Calu3 (cell line): ENCODE data around the gene FBXO28. TPM values are rescaled to one million over a fixed set of nuclear protein-coding genes. Genes with fewer than 3 reads are reported as not detected.
"Not testable (repeated sequence)": the region's sequence is repeated elsewhere in the genome, so short reads cannot be mapped to it uniquely, and the experiment has no call there.

ENCODE experiments used
- BruUV-seq: library from RNA; stranded (reverse); fragments of 400-500 nt; replicated peaks from 2 replicates; lab custom pipeline; 2021; lab: Mats Ljungman, UMichigan
- CTCF ChIA-PET: fragments of 300-600 bp; sonication (Branson Sonifier 250); formaldehyde crosslinking; loops from one replicate; lab custom pipeline; 2022; ENCODE audit warnings: antibody characterized with exemption; lab: Charles Lee
- DNase-seq: peaks from one replicate; pipeline ENCODE4 v3.0.0; 2022
- H3K27ac Mint-ChIP-seq: one replicate; pipeline ENCODE4 v1.8.0; 2022; ENCODE audit warnings: mixed read lengths; ENCODE audit not compliant: unreplicated experiment
- H3K27me3 Mint-ChIP-seq: one replicate; pipeline ENCODE4 v1.8.0; 2022; ENCODE audit warnings: mixed read lengths; ENCODE audit not compliant: unreplicated experiment
- H3K36me3 Mint-ChIP-seq: one replicate; pipeline ENCODE4 v1.8.0; 2022; ENCODE audit warnings: mild to moderate bottlenecking, moderate library complexity, mixed read lengths; ENCODE audit not compliant: insufficient read depth, unreplicated experiment
- H3K4me1 Mint-ChIP-seq: one replicate; pipeline ENCODE4 v1.8.0; 2022; ENCODE audit warnings: mild to moderate bottlenecking, low read depth, mixed read lengths; ENCODE audit not compliant: unreplicated experiment
- H3K4me3 Mint-ChIP-seq: one replicate; pipeline ENCODE4 v1.8.0; 2022; ENCODE audit warnings: mild to moderate bottlenecking, low read depth, moderate library complexity, mixed read lengths; ENCODE audit not compliant: unreplicated experiment
- H3K9me3 Mint-ChIP-seq: one replicate; pipeline ENCODE4 v1.8.0; 2022; ENCODE audit warnings: low read depth, mixed read lengths; ENCODE audit not compliant: unreplicated experiment
- intact Hi-C: fragments of 100-400 bp; cut with micrococcal nuclease; formaldehyde crosslinking; loops from one replicate; pipeline ENCODE4 v1.10.0; 2022; ENCODE audit not compliant: unreplicated experiment
- total RNA-seq: library from RNA; stranded (reverse); gene quantifications from 2 replicates; pipeline ENCODE4 v1.2.3, GENCODE V29; 2022
- TF ChIP-seq, protein P1 (sequence below): fragments of 200-600 bp; IDR thresholded peaks from one replicate; pipeline ENCODE4 v1.8.0; 2022; ENCODE audit warnings: antibody characterized with exemption; ENCODE audit not compliant: unreplicated experiment

FBXO28 gene
- total RNA-seq, 1 experiment from 2014 or later, result 100 TPM

DNA sequence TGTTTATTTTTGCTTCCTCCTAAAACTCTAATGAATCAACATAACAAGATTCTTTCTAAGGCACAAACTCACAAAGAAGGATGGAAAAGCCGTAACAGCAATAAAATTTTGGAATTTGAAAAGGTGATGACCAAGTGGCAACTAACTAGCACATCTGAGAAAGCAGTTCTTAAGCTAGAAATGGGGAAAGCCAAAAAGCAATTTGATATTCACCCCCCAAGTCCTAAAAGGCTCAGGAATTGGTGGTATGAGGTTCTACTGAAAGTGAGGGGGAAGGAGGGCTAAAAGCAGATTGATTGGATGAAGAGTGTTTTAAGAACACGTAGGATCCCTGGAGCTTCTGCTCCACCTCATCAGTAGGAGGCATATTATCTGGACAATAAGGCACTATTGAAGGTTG is 43.4 kb upstream of the FBXO28 start:
- no peaks in the 10 kb centered on the region for H3K27me3 Mint-ChIP-seq
- TF ChIP-seq, protein P1, sequence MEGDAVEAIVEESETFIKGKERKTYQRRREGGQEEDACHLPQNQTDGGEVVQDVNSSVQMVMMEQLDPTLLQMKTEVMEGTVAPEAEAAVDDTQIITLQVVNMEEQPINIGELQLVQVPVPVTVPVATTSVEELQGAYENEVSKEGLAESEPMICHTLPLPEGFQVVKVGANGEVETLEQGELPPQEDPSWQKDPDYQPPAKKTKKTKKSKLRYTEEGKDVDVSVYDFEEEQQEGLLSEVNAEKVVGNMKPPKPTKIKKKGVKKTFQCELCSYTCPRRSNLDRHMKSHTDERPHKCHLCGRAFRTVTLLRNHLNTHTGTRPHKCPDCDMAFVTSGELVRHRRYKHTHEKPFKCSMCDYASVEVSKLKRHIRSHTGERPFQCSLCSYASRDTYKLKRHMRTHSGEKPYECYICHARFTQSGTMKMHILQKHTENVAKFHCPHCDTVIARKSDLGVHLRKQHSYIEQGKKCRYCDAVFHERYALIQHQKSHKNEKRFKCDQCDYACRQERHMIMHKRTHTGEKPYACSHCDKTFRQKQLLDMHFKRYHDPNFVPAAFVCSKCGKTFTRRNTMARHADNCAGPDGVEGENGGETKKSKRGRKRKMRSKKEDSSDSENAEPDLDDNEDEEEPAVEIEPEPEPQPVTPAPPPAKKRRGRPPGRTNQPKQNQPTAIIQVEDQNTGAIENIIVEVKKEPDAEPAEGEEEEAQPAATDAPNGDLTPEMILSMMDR, result no peak
- H3K27ac Mint-ChIP-seq, result no peak overlapping the region
- H3K36me3 Mint-ChIP-seq, result peaks cover 3% of the 10 kb centered on the region
- no peak for DNase-seq
- peaks cover 7% of the 10 kb centered on the region for H3K9me3 Mint-ChIP-seq
- CTCF ChIA-PET, result interaction anchor here (1.0 kb wide), 1 partner anchor 10 kb away, joined by 3 read pairs; no protein-coding TSS in a partner anchor
- H3K4me1 Mint-ChIP-seq, result peaks cover 40% of the 10 kb centered on the region
- H3K4me3 Mint-ChIP-seq, result no peak overlapping the region
- intact Hi-C loops, result no loop called here
- no TSS peak for BruUV-seq

DNA sequence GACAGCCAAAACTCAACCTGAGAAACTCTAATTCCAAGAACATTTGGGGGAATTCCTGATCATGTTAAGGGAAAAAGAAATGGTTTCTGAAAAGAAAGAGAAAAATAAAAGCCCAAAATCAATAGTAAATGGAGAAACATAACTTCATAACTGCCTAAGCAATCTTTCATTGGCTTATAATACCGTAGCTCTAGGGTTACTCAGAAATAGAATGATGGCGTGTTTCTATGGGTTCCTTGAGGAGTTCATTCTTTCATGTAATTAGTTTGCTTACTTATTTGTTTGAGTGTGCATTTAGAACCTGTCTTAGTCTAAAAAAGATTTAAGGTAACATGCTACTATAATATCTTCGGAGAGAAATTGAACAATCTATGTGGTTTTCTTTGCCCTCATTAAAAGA is 37.5 kb upstream of the FBXO28 start:
- BruUV-seq, result no TSS peak
- DNase-seq, result no peak
- TF ChIP-seq, protein P1, result no peak
- peak overlapping the region; percentile 27 for H3K27ac Mint-ChIP-seq
- H3K27me3 Mint-ChIP-seq, result no peaks in the 10 kb centered on the region
- H3K4me3 Mint-ChIP-seq, result no peak overlapping the region
- H3K9me3 Mint-ChIP-seq, result peaks cover 7% of the 10 kb centered on the region
- H3K36me3 Mint-ChIP-seq, result peaks cover 26% of the 10 kb centered on the region
- intact Hi-C loops, result no loop called here
- CTCF ChIA-PET, result interaction anchor here (0.8 kb wide), 1 partner anchor 25 kb away, joined by 3 read pairs; no protein-coding TSS in a partner anchor
- H3K4me1 Mint-ChIP-seq, result peaks cover 51% of the 10 kb centered on the region

DNA sequence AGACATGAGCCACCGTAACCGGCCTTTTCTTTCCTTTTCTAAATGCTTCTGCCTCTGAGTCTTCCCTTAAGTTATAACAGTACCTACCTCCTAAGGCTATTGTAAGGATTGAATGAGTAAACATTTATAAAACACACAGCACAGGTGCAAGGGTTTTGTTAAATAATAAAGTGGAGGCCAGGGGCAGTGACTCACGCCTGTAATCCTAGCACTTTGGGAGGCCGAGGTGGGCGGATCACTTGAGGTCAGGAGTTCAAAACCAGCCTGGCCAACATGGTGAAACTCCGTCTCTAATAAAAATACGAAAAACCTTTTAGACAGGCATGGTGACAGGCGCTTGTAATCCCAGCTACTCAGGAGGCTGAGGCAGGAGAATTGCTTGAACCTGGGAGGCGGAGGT is 34.3 kb upstream of the FBXO28 start:
- intact Hi-C loops, result loop anchor here (1.0 to 10.0 kb wide), 3 partner anchors 14 to 375 kb away; no protein-coding TSS in a partner anchor
- H3K4me3 Mint-ChIP-seq, result peak overlapping the region; percentile 48
- H3K36me3 Mint-ChIP-seq, result peaks cover 42% of the 10 kb centered on the region
- DNase-seq, result peak; percentile 60
- not testable (repeated sequence) for BruUV-seq, H3K27me3 Mint-ChIP-seq, H3K9me3 Mint-ChIP-seq
- H3K4me1 Mint-ChIP-seq, result peaks cover 58% of the 10 kb centered on the region
- CTCF ChIA-PET, result interaction anchor here (1.8 kb wide), 1 partner anchor 16 kb away, joined by 8 read pairs; no protein-coding TSS in a partner anchor
- peak overlapping the region; percentile 99 for H3K27ac Mint-ChIP-seq

DNA sequence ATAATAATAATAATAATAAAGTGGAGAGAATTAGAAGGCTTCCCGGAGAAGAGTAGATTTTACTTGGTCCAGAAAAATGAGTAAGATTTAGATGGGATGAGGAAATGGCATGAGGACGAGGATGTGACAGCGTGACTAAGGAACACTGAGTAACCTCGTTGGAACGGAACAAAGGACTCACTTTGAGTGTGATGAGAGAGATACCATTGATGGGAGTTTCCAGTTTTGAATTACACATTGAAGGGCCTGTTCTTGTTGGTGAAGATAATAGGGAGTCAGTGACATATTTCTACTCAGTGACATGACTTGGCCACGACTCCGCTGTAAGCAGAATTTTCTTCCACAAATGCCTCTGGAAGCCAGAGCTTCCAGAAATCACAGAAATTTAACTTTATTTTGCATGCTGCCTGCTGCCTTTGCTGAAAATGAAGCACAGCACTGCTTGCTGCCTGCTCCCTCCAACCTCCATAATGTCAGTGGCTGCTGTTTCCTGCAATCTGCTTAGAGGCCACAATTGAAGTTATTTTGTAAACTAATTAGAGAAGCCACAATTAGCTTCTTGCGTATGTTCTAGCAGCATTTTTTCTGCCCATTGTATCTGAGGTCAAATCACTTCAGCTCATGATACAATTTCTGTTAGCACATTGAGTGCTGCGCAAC is 33.7 kb upstream of the FBXO28 start:
- H3K27ac Mint-ChIP-seq, result peak overlapping the region; percentile 99
- intact Hi-C loops, result loop anchor here (1.0 to 10.0 kb wide), 3 partner anchors 15 to 375 kb away; no protein-coding TSS in a partner anchor
- peak overlapping the region; percentile 48 for H3K4me3 Mint-ChIP-seq
- H3K36me3 Mint-ChIP-seq, result peaks cover 42% of the 10 kb centered on the region
- BruUV-seq, result TSS peak; percentile 93
- TF ChIP-seq, protein P1, result no peak
- CTCF ChIA-PET, result interaction anchor here (1.0 to 2.0 kb wide), 6 partner anchors 10 to 88 kb away, joined by 3 to 11 read pairs (median 6); no protein-coding TSS in a partner anchor
- peak; percentile 69 for DNase-seq
- H3K9me3 Mint-ChIP-seq, result peaks cover 3% of the 10 kb centered on the region
- peaks cover 58% of the 10 kb centered on the region for H3K4me1 Mint-ChIP-seq
- no peaks in the 10 kb centered on the region for H3K27me3 Mint-ChIP-seq
